B cell (primary cell): ENCODE data around the gene CAMK2B.

Experiments used
- CTCF ChIP-seq: fragments of 200-600 bp; IDR thresholded peaks from one replicate; pipeline ENCODE4 v1.8.0; 2022; ENCODE audit warnings: antibody characterized with exemption, mild to moderate bottlenecking
- EZH2 ChIP-seq: IDR thresholded peaks from 2 replicates; pipeline ENCODE4 v1.6.1; 2012; ENCODE audit warnings: borderline replicate concordance, low read depth, mild to moderate bottlenecking, moderate library complexity, low read length; ENCODE audit not compliant: insufficient read depth, poor library complexity, severe bottlenecking

GRCh38 chr7:44288811-44289340 lies 36.5 kb downstream of the CAMK2B start:
- TF ChIP-seq CTCF = no peak
- TF ChIP-seq EZH2 = no peak
